ENCODE measurements around the gene TNIK. TPM values are rescaled to one million over a fixed set of nuclear protein-coding genes. Genes with fewer than 3 reads are reported as not detected.
A peak's percentile ranks its signal among the peaks of the same experiment; 100 is the strongest.

TNIK gene
- total and polyA plus RNA-seq, 2 of the 13 experiments (the other 11 are each of a cell fraction or from before 2014, with no cell fraction given): 0.15 to 0.22 TPM

DNA sequence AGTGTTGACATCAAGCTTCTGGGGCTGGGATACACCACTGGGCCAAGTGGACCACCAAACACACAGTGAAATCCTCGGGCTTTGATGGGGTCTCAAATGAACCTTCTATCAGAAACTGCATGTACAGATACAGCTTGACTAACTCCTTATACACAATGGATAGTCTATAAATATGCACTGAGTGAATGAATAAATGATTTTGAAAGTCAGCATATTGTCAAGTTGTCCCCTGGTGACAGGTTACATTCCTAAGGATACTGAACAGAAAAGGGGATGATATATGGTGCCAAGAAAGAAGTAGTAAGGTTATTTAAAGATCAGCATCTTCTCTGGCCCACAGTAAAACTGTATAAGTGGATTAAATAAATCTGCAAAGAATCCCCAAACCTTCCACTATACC, 274.2 kb downstream of the TNIK start:
- ATAC-seq (no peak), FAIRE-seq (no peak), DNase-seq (ENCODE audit: low spot score) (no peak)
- Histone ChIP-seq H3K4me1 (ENCODE audit: insufficient read depth, low read length) (peaks cover 34% of the 10 kb centered on the region), H3K27ac (ENCODE audit: extremely low read length, insufficient read depth, low read length) (no peak overlapping the region), H3K79me2 (ENCODE audit: insufficient read depth, low read length) (no peaks in the 10 kb centered on the region), H3K9me3 (ENCODE audit: low read length) (no peaks in the 10 kb centered on the region), H3K36me3 (replicated peaks in 1 of 2; ENCODE audit: control insufficient read depth in 1 of 2, insufficient read depth in 2 of 2, low read length in 2 of 2) (no peaks in the 10 kb centered on the region), H4K20me1 (ENCODE audit: insufficient read depth, low read length) (no peaks in the 10 kb centered on the region), H3K4me2 (ENCODE audit: low read depth, low read length) (no peak overlapping the region), H3K9ac (ENCODE audit: insufficient read depth, low read depth, low read length) (no peak overlapping the region), H3K4me3 (replicated peaks in 1 of 3; ENCODE audit: insufficient read depth in 1 of 3, low read depth in 2 of 3, low read length in 3 of 3) (no peak overlapping the region), H2AFZ (ENCODE audit: low read length) (no peak overlapping the region), H3K27me3 (ENCODE audit: control insufficient read depth in 1 of 2, insufficient read depth in 2 of 2, low read length in 2 of 2) (no peaks in the 10 kb centered on the region)
- intact Hi-C loops (cut with micrococcal nuclease; ENCODE audit: unreplicated experiment): loop anchor here (10.0 kb wide), 1 partner anchor 649 kb away; no protein-coding TSS in a partner anchor
- WGBS (ENCODE audit: low lambda C conversion rate): 58% methylated on average over 1 of the region's 1 CpG
- no TSS peak for BruUV-seq (replicated peaks)
- in situ Hi-C loops (cut with HindIII; ENCODE audit: extremely low pct_ligation_motif_present, low pct_unique_long_range_greater_than_20kb): loop anchor here (5.0 kb wide), 1 partner anchor 381 kb away; no protein-coding TSS in a partner anchor
- CTCF ChIA-PET (ENCODE audit: low intra/inter-chr PET ratio, low total read pairs): no interaction called here
- POLR2A ChIA-PET: no interaction called here
- no peak for TF ChIP-seq SPEN (CRISPR knock-in tag; IDR thresholded peaks at IDR 0.05; ENCODE audit: low read depth)
- no peak for TF ChIP-seq ZNF605 (CRISPR knock-in tag; IDR thresholded peaks at IDR 0.05)
- TF ChIP-seq, protein P1, sequence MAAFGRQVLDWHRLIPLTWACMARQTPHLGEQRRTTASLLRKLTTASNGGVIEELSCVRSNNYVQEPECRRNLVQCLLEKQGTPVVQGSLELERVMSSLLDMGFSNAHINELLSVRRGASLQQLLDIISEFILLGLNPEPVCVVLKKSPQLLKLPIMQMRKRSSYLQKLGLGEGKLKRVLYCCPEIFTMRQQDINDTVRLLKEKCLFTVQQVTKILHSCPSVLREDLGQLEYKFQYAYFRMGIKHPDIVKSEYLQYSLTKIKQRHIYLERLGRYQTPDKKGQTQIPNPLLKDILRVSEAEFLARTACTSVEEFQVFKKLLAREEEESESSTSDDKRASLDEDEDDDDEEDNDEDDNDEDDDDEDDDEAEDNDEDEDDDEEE (CRISPR knock-in tag; IDR thresholded peaks at IDR 0.05): no peak
- TF ChIP-seq ZNF607 (CRISPR knock-in tag; IDR thresholded peaks at IDR 0.05; ENCODE audit: borderline replicate concordance): no peak
- TF ChIP-seq, protein P2, sequence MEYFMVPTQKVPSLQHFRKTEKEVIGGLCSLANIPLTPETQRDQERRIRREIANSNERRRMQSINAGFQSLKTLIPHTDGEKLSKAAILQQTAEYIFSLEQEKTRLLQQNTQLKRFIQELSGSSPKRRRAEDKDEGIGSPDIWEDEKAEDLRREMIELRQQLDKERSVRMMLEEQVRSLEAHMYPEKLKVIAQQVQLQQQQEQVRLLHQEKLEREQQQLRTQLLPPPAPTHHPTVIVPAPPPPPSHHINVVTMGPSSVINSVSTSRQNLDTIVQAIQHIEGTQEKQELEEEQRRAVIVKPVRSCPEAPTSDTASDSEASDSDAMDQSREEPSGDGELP (IDR thresholded peaks at IDR 0.05; ENCODE audit: borderline replicate concordance, low read depth): no peak
- no peak for TF ChIP-seq ZNF577 (CRISPR knock-in tag; IDR thresholded peaks at IDR 0.05; ENCODE audit: borderline replicate concordance, low read depth)
- TF ChIP-seq MAFK (conservative IDR thresholded peaks at IDR 0.05 in 1 of 2, IDR thresholded peaks at IDR 0.05 in 1 of 2; ENCODE audit: low read length in 2 of 2): 0 out of 4 replicates have a peak, but pooled peaks have one; percentile 12 to 22
- TF ChIP-seq, protein P3, sequence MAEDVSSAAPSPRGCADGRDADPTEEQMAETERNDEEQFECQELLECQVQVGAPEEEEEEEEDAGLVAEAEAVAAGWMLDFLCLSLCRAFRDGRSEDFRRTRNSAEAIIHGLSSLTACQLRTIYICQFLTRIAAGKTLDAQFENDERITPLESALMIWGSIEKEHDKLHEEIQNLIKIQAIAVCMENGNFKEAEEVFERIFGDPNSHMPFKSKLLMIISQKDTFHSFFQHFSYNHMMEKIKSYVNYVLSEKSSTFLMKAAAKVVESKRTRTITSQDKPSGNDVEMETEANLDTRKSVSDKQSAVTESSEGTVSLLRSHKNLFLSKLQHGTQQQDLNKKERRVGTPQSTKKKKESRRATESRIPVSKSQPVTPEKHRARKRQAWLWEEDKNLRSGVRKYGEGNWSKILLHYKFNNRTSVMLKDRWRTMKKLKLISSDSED (CRISPR knock-in tag; IDR thresholded peaks at IDR 0.05): no peak

Measured in HepG2 (cell line).